WTC11 (cell line): Measurements from ENCODE around the gene CACNA1C. TPM values are rescaled to one million over a fixed set of nuclear protein-coding genes. Genes with fewer than 3 reads are reported as not detected.

ENCODE experiments used
- ATAC-seq: fragments of 200-7000 bp; cut with Tn5 transposase; 2 replicates; pipeline ENCODE4 v1.10.0; 2021; ENCODE audit warnings: mild to moderate bottlenecking, moderate library complexity
- CTCF ChIA-PET: fragments of 300-600 bp; sonication (Branson Sonifier 250); formaldehyde crosslinking; loops from one replicate; lab custom pipeline; 2021; ENCODE audit warnings: antibody characterized with exemption; lab: Charles Lee
- POLR2A ChIA-PET: fragments of 350-600 bp; sonication (Branson Sonifier 250); formaldehyde crosslinking; loops from one replicate; lab custom pipeline; 2021; ENCODE audit warnings: antibody characterized with exemption; lab: Charles Lee
- DNase-seq: peaks from one replicate; pipeline ENCODE4 v3.0.0; 2021; ENCODE audit warnings: low spot score
- H3K27ac Mint-ChIP-seq: 2 replicates; pipeline ENCODE4 v1.8.0; 2021; ENCODE audit warnings: mixed read lengths
- H3K27me3 Mint-ChIP-seq: 2 replicates; pipeline ENCODE4 v1.8.0; 2021; ENCODE audit warnings: low read depth, mild to moderate bottlenecking, moderate library complexity, mixed read lengths
- H3K36me3 Mint-ChIP-seq: 2 replicates; pipeline ENCODE4 v1.8.0; 2021; ENCODE audit warnings: mixed read lengths
- H3K4me1 Mint-ChIP-seq: 2 replicates; pipeline ENCODE4 v1.8.0; 2022; ENCODE audit warnings: mixed read lengths
- H3K4me3 Mint-ChIP-seq: 2 replicates; pipeline ENCODE4 v1.8.0; 2021; ENCODE audit warnings: mild to moderate bottlenecking, moderate library complexity, mixed read lengths
- H3K9me3 Mint-ChIP-seq: 2 replicates; pipeline ENCODE4 v1.8.0; 2021; ENCODE audit warnings: mixed read lengths
- CBFB ChIP-seq: sonication (generic); formaldehyde crosslinking; IDR thresholded peaks from 2 replicates; pipeline ENCODE4 v1.8.1; 2022; ENCODE audit warnings: mild to moderate bottlenecking, low read depth, missing genetic modification reagents
- CREB1 ChIP-seq: sonication (generic); formaldehyde crosslinking; IDR thresholded peaks from 2 replicates; pipeline ENCODE4 v1.8.0; 2023; ENCODE audit warnings: mild to moderate bottlenecking, missing genetic modification reagents
- FOXP1 ChIP-seq: sonication (generic); formaldehyde crosslinking; IDR thresholded peaks from 2 replicates; pipeline ENCODE4 v1.8.0; 2022; ENCODE audit warnings: missing genetic modification reagents, mild to moderate bottlenecking, moderate library complexity, borderline replicate concordance
- JUN ChIP-seq: sonication (generic); formaldehyde crosslinking; IDR thresholded peaks from 2 replicates; pipeline ENCODE4 v1.8.0; 2023; ENCODE audit warnings: mild to moderate bottlenecking, missing genetic modification reagents
- KAT7 ChIP-seq: sonication (generic); formaldehyde crosslinking; IDR thresholded peaks from 2 replicates; pipeline ENCODE4 v1.8.1; 2023; ENCODE audit warnings: missing genetic modification reagents, mild to moderate bottlenecking, borderline replicate concordance
- SMAD4 ChIP-seq: sonication (generic); formaldehyde crosslinking; IDR thresholded peaks from 2 replicates; pipeline ENCODE4 v1.8.0; 2022; ENCODE audit warnings: mild to moderate bottlenecking, missing genetic modification reagents
- SP1 ChIP-seq: sonication (generic); formaldehyde crosslinking; conservative IDR thresholded peaks from 2 replicates; pipeline ENCODE4 v1.8.1; 2022; ENCODE audit warnings: missing genetic modification reagents
- ZBTB21 ChIP-seq: sonication (generic); formaldehyde crosslinking; IDR thresholded peaks from 2 replicates; pipeline ENCODE4 v1.8.1; 2023; ENCODE audit warnings: mild to moderate bottlenecking, missing genetic modification reagents, borderline replicate concordance
- ZNF317 ChIP-seq: sonication (generic); formaldehyde crosslinking; IDR thresholded peaks from 2 replicates; pipeline ENCODE4 v1.8.1; 2023; ENCODE audit warnings: low read depth, mild to moderate bottlenecking, moderate library complexity, missing genetic modification reagents, borderline replicate concordance
- ZNF671 ChIP-seq: fragments of 250-450 bp; sonication (Bioruptor Pico); IDR thresholded peaks from 2 replicates; pipeline ENCODE4 v1.8.0; 2021; ENCODE audit warnings: mild to moderate bottlenecking
- total RNA-seq: library from RNA; stranded (reverse); gene quantifications from 3 replicates; pipeline ENCODE4 v1.2.3, GENCODE V29; 2021
- TF ChIP-seq, protein P1 (sequence below): fragments of 250-450 bp; sonication (Bioruptor Pico); IDR thresholded peaks from 2 replicates; pipeline ENCODE4 v1.9.0; 2021; ENCODE audit warnings: mild to moderate bottlenecking, borderline replicate concordance
- TF ChIP-seq, protein P2 (sequence below): sonication (generic); formaldehyde crosslinking; IDR thresholded peaks from 2 replicates; pipeline ENCODE4 v1.8.1; 2022; ENCODE audit warnings: missing genetic modification reagents, borderline replicate concordance
- TF ChIP-seq, protein P3 (sequence below): sonication (generic); formaldehyde crosslinking; IDR thresholded peaks from 2 replicates; pipeline ENCODE4 v1.8.1; 2023; ENCODE audit warnings: mild to moderate bottlenecking, moderate library complexity, missing genetic modification reagents
- TF ChIP-seq, protein P4 (sequence below): fragments of 250-450 bp; sonication (Bioruptor Pico); IDR thresholded peaks from 2 replicates; pipeline ENCODE4 v1.9.0; 2021; ENCODE audit warnings: mild to moderate bottlenecking
- TF ChIP-seq, protein P5 (sequence below): fragments of 250-450 bp; sonication (Bioruptor Pico); IDR thresholded peaks from 2 replicates; pipeline ENCODE4 v1.8.0; 2021; ENCODE audit warnings: mild to moderate bottlenecking
- TF ChIP-seq, protein P6 (sequence below): fragments of 250-450 bp; sonication (Bioruptor Pico); IDR thresholded peaks from 2 replicates; pipeline ENCODE4 v2.1.2; 2022; ENCODE audit warnings: mild to moderate bottlenecking, moderate library complexity

Gene CACNA1C
- total RNA-seq, 1 experiment from 2014 or later: 1.7 TPM

DNA sequence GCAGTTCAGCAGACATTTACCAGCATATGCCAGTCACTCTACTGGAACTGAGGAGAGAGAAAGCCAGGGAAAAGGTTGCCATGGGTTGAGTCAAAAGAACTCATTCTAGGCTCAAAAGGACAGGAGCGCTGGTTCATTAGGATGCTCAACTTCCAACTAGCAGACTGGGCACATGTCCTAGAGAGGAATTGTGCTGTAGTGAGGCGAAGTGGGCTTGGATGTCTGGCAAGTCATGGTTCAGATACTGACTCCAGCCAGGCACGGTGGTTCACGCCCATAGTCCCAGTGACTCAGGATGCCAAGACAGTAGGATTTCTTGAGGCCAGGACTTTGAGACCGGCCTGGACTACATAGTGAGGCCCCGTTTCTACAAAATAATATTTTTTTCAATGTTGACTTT, 281.5 kb downstream of the CACNA1C start (continued):
- TF ChIP-seq, protein P1, sequence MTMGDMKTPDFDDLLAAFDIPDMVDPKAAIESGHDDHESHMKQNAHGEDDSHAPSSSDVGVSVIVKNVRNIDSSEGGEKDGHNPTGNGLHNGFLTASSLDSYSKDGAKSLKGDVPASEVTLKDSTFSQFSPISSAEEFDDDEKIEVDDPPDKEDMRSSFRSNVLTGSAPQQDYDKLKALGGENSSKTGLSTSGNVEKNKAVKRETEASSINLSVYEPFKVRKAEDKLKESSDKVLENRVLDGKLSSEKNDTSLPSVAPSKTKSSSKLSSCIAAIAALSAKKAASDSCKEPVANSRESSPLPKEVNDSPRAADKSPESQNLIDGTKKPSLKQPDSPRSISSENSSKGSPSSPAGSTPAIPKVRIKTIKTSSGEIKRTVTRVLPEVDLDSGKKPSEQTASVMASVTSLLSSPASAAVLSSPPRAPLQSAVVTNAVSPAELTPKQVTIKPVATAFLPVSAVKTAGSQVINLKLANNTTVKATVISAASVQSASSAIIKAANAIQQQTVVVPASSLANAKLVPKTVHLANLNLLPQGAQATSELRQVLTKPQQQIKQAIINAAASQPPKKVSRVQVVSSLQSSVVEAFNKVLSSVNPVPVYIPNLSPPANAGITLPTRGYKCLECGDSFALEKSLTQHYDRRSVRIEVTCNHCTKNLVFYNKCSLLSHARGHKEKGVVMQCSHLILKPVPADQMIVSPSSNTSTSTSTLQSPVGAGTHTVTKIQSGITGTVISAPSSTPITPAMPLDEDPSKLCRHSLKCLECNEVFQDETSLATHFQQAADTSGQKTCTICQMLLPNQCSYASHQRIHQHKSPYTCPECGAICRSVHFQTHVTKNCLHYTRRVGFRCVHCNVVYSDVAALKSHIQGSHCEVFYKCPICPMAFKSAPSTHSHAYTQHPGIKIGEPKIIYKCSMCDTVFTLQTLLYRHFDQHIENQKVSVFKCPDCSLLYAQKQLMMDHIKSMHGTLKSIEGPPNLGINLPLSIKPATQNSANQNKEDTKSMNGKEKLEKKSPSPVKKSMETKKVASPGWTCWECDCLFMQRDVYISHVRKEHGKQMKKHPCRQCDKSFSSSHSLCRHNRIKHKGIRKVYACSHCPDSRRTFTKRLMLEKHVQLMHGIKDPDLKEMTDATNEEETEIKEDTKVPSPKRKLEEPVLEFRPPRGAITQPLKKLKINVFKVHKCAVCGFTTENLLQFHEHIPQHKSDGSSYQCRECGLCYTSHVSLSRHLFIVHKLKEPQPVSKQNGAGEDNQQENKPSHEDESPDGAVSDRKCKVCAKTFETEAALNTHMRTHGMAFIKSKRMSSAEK: no peak

DNA sequence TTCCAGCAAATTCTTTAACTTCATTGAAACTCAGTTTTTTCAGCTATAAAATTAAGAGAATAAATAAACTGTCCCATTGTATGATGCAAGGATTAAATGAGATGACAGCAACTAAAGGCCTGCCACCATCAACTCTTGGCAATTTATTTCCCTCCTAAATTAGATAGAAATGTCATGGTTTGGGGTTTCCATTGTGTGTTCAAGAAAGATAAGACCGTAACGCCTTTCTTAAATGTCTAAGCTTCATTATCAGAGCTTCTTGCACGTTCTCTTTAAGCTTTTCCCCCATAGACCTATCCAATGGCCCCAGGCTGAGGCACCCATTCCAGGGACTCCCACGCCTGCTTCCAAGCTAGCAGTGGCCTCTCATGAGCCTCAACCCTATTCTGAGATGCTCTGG, 281.9 kb downstream of the CACNA1C start:
- no peaks in the 10 kb centered on the region for H3K9me3 Mint-ChIP-seq
- ChIA-PET CTCF (interaction anchor here (0.5 kb wide), 1 partner anchor 17 kb away, joined by 3 read pairs; no protein-coding TSS in a partner anchor), POLR2A (no interaction called here)
- H3K4me1 Mint-ChIP-seq: peaks cover 9% of the 10 kb centered on the region
- H3K36me3 Mint-ChIP-seq: no peaks in the 10 kb centered on the region
- H3K27ac Mint-ChIP-seq: no peak overlapping the region
- TF ChIP-seq, protein P2, sequence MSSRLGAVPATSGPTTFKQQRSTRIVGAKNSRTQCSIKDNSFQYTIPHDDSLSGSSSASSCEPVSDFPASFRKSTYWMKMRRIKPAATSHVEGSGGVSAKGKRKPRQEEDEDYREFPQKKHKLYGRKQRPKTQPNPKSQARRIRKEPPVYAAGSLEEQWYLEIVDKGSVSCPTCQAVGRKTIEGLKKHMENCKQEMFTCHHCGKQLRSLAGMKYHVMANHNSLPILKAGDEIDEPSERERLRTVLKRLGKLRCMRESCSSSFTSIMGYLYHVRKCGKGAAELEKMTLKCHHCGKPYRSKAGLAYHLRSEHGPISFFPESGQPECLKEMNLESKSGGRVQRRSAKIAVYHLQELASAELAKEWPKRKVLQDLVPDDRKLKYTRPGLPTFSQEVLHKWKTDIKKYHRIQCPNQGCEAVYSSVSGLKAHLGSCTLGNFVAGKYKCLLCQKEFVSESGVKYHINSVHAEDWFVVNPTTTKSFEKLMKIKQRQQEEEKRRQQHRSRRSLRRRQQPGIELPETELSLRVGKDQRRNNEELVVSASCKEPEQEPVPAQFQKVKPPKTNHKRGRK (CRISPR knock-in tag): no peak
- TF ChIP-seq KAT7 (no peak), ZNF317 (CRISPR knock-in tag) (no peak), FOXP1 (CRISPR knock-in tag) (no peak), CBFB (CRISPR knock-in tag) (no peak), ZBTB21 (CRISPR knock-in tag) (no peak), SMAD4 (CRISPR knock-in tag) (no peak), ZNF671 (CRISPR knock-in tag) (no peak), CREB1 (CRISPR knock-in tag) (no peak), JUN (CRISPR knock-in tag) (no peak), SP1 (no peak)
- TF ChIP-seq, protein P3, sequence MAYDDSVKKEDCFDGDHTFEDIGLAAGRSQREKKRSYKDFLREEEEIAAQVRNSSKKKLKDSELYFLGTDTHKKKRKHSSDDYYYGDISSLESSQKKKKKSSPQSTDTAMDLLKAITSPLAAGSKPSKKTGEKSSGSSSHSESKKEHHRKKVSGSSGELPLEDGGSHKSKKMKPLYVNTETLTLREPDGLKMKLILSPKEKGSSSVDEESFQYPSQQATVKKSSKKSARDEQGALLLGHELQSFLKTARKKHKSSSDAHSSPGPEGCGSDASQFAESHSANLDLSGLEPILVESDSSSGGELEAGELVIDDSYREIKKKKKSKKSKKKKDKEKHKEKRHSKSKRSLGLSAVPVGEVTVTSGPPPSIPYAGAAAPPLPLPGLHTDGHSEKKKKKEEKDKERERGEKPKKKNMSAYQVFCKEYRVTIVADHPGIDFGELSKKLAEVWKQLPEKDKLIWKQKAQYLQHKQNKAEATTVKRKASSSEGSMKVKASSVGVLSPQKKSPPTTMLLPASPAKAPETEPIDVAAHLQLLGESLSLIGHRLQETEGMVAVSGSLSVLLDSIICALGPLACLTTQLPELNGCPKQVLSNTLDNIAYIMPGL: no peak
- TF ChIP-seq, protein P4, sequence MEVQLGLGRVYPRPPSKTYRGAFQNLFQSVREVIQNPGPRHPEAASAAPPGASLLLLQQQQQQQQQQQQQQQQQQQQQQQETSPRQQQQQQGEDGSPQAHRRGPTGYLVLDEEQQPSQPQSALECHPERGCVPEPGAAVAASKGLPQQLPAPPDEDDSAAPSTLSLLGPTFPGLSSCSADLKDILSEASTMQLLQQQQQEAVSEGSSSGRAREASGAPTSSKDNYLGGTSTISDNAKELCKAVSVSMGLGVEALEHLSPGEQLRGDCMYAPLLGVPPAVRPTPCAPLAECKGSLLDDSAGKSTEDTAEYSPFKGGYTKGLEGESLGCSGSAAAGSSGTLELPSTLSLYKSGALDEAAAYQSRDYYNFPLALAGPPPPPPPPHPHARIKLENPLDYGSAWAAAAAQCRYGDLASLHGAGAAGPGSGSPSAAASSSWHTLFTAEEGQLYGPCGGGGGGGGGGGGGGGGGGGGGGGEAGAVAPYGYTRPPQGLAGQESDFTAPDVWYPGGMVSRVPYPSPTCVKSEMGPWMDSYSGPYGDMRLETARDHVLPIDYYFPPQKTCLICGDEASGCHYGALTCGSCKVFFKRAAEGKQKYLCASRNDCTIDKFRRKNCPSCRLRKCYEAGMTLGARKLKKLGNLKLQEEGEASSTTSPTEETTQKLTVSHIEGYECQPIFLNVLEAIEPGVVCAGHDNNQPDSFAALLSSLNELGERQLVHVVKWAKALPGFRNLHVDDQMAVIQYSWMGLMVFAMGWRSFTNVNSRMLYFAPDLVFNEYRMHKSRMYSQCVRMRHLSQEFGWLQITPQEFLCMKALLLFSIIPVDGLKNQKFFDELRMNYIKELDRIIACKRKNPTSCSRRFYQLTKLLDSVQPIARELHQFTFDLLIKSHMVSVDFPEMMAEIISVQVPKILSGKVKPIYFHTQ (CRISPR knock-in tag): no peak
- TF ChIP-seq, protein P5, sequence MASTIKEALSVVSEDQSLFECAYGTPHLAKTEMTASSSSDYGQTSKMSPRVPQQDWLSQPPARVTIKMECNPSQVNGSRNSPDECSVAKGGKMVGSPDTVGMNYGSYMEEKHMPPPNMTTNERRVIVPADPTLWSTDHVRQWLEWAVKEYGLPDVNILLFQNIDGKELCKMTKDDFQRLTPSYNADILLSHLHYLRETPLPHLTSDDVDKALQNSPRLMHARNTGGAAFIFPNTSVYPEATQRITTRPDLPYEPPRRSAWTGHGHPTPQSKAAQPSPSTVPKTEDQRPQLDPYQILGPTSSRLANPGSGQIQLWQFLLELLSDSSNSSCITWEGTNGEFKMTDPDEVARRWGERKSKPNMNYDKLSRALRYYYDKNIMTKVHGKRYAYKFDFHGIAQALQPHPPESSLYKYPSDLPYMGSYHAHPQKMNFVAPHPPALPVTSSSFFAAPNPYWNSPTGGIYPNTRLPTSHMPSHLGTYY (CRISPR knock-in tag): no peak
- TF ChIP-seq, protein P6, sequence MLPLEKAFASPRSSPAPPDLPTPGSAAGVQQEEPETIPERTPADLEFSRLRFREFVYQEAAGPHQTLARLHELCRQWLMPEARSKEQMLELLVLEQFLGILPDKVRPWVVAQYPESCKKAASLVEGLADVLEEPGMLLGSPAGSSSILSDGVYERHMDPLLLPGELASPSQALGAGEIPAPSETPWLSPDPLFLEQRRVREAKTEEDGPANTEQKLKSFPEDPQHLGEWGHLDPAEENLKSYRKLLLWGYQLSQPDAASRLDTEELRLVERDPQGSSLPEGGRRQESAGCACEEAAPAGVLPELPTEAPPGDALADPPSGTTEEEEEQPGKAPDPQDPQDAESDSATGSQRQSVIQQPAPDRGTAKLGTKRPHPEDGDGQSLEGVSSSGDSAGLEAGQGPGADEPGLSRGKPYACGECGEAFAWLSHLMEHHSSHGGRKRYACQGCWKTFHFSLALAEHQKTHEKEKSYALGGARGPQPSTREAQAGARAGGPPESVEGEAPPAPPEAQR (CRISPR knock-in tag): no peak
- no peak for ATAC-seq
- H3K4me3 Mint-ChIP-seq: no peak overlapping the region
- DNase-seq: no peak
- H3K27me3 Mint-ChIP-seq: no peaks in the 10 kb centered on the region; the same call in 1 of the 2 replicates
